NCI-H2081 (cell line): Measurements from ENCODE around the gene STK36.

Experiments used
- DNase-seq, 2 experiments: peaks; one replicate each; lab custom pipeline; 2025; lab: John Stamatoyannopoulos, UW

Gene STK36

DNA sequence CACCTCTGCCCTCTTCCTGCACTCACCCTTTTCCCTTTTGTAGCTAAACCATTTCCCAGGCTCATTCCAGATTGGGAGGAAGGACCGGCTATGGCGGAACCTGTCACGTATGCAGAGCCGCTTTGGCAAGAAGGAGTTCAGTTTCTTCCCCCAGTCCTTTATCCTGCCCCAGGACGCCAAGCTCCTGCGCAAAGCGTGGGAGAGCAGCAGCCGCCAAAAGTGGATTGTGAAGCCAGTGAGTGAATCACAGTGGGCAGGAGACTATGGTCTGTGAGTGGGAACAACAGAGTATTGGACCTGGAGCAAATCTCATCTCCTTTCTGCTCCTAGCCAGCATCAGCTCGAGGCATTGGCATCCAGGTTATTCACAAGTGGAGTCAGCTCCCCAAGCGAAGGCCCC lies 75.1 kb downstream of the STK36 start:
- DNase-seq: no peak

DNA sequence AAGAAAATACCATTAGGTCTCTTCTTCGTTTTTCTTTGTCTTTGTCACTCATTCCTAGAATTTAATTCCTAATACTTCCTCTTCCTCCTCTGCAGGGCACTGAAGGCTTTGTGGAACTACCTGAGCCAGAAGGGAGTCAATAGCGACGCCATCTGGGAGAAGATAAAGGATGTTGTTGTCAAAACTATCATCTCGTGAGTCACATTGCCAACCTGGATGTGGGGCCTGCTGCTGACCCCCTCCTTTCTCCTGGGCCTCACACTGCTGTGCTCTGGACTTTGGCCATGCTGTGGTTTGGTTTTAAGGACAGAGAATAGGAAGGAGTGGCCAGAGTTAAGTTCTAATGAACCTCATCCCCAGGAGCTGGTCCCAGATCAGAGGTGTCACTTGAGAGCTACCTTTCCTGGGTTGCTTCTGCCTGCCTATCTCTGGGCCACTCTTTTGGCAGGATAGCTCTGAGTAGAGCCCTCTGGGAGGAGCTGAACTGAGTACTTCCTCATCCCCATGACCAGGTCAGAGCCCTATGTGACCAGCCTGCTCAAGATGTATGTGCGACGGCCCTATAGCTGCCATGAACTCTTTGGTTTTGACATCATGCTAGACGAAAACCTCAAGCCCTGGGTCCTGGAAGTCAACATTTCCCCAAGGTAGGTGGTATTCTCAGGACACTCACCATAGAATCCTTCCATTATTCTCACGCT lies 77.0 kb downstream of the STK36 start:
- no peak for DNase-seq
